Measurements from ENCODE around the gene BAZ2B. TPM values are rescaled to one million over a fixed set of nuclear protein-coding genes. Genes with fewer than 3 reads are reported as not detected.
A peak's percentile ranks its signal among the peaks of the same experiment; 100 is the strongest.

BAZ2B gene
- total and polyA plus RNA-seq, 2 of the 13 experiments (the other 11 are each of a cell fraction or from before 2014, with no cell fraction given) = 14.0 to 15.1 TPM

DNA sequence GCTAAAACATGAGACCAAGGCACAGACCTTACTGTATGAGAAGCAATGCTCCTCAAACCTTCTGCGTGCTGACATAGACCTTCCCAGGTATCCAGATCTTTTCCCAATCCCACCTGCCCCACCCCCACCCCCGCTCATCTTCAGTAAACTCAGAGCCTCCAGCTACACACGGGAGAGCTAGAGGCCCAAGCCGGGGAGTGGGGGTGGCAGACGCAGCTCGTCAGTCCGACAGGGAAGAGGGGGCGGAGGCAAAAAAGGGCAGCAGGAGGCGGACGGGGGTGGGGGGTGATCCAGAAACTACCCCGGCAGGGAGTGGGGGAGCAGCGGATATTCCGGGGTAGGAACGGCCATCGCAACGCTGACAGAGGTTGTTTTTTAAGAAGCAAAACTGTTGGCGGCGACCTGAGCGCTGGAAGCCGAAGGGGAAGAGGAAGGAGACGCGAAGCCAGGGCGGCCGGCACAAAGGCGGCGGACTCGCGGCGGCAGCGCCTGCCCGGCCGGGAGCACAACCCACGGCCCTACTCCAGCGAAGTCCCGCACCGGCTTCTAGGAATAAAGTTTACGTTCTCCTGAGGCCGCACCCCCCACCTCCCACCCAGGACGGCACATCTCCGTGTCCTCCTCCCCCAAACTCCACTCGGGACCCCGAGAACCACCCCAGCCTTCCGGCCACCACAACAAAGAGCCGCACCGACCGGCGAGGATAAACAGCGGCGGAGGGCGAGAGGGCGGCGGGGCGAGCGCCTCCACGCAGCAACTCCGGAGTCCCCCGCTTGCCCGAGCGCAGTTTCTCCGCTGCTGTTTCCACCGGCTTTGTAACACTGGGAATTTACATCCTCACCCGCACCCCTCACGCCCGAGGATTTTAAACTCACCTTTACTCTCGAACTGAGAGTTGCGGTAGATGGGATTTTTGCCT, 722 bp downstream of the BAZ2B start (continued):
- TF ChIP-seq CTCF (CRISPR knock-in tag; IDR thresholded peaks at IDR 0.05) (peak; percentile 25), NFYC (CRISPR knock-in tag; IDR thresholded peaks at IDR 0.05) (peak; percentile 26; the same call in 1 of the 2 replicates), SPEN (CRISPR knock-in tag; IDR thresholded peaks at IDR 0.05; ENCODE audit: low read depth) (0 out of 2 replicates have a peak, but pooled peaks have one; percentile 34), EP300 (IDR thresholded peaks at IDR 0.05; ENCODE audit: low read depth in 2 of 2, low read length in 2 of 2) (peak; percentile 39 to 59; a peak in 2 of 4 replicates), EP300 (CRISPR knock-in tag; IDR thresholded peaks at IDR 0.05; ENCODE audit: borderline replicate concordance) (no peak), RBM39 (IDR thresholded peaks at IDR 0.05; ENCODE audit: low read depth, low read length, poor library complexity, severe bottlenecking) (peak; percentile 79), SOX13 (IDR thresholded peaks at IDR 0.05) (0 out of 2 replicates have a peak, but pooled peaks have one; percentile 39), SOX13 (CRISPR knock-in tag; conservative IDR thresholded peaks at IDR 0.05 in 1 of 2, IDR thresholded peaks at IDR 0.05 in 1 of 2) (peak in 1 of 2 experiments; percentile 52; a peak in 2 of 4 replicates), BORCS8-MEF2B (CRISPR knock-in tag; IDR thresholded peaks at IDR 0.05) (peak; percentile 92), JUNB (CRISPR knock-in tag; IDR thresholded peaks at IDR 0.05; ENCODE audit: borderline replicate concordance) (no peak), ZNF460 (CRISPR knock-in tag; IDR thresholded peaks at IDR 0.05; ENCODE audit: borderline replicate concordance) (no peak; the same call in 1 of the 2 replicates), ELF3 (CRISPR knock-in tag; IDR thresholded peaks at IDR 0.05) (peak; percentile 69), MED8 (CRISPR knock-in tag; IDR thresholded peaks at IDR 0.05; ENCODE audit: insufficient replicate concordance) (peak; percentile 43), THYN1 (CRISPR knock-in tag; IDR thresholded peaks at IDR 0.05; ENCODE audit: borderline replicate concordance, low read depth) (peak; percentile 60; the same call in 1 of the 2 replicates), ZNF816 (CRISPR knock-in tag; IDR thresholded peaks at IDR 0.05; ENCODE audit: borderline replicate concordance) (no peak), ZNF780A (CRISPR knock-in tag; IDR thresholded peaks at IDR 0.05) (0 out of 2 replicates have a peak, but pooled peaks have one; percentile 65), MIXL1 (CRISPR knock-in tag; IDR thresholded peaks at IDR 0.05) (0 out of 2 replicates have a peak, but pooled peaks have one; percentile 24), TOPORS (CRISPR knock-in tag; IDR thresholded peaks at IDR 0.05) (peak; percentile 81; the same call in 1 of the 2 replicates), ZC3H4 (CRISPR knock-in tag; IDR thresholded peaks at IDR 0.05; ENCODE audit: borderline replicate concordance) (0 out of 2 replicates have a peak, but pooled peaks have one; percentile 60), SOX6 (IDR thresholded peaks at IDR 0.05) (no peak), SOX6 (CRISPR knock-in tag; IDR thresholded peaks at IDR 0.05) (peak; percentile 71), FOXA1 (IDR thresholded peaks at IDR 0.05) (no peak), FOXA1 (CRISPR knock-in tag; IDR thresholded peaks at IDR 0.05) (peak; percentile 31; the same call in 1 of the 2 replicates)
- TF ChIP-seq, protein P1, sequence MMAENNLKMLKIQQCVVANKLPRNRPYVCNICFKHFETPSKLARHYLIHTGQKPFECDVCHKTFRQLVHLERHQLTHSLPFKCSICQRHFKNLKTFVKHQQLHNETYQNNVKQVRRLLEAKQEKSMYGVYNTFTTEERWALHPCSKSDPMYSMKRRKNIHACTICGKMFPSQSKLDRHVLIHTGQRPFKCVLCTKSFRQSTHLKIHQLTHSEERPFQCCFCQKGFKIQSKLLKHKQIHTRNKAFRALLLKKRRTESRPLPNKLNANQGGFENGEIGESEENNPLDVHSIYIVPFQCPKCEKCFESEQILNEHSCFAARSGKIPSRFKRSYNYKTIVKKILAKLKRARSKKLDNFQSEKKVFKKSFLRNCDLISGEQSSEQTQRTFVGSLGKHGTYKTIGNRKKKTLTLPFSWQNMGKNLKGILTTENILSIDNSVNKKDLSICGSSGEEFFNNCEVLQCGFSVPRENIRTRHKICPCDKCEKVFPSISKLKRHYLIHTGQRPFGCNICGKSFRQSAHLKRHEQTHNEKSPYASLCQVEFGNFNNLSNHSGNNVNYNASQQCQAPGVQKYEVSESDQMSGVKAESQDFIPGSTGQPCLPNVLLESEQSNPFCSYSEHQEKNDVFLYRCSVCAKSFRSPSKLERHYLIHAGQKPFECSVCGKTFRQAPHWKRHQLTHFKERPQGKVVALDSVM (CRISPR knock-in tag; IDR thresholded peaks at IDR 0.05) = peak; percentile 55; the same call in 1 of the 2 replicates
- TF ChIP-seq, protein P2, sequence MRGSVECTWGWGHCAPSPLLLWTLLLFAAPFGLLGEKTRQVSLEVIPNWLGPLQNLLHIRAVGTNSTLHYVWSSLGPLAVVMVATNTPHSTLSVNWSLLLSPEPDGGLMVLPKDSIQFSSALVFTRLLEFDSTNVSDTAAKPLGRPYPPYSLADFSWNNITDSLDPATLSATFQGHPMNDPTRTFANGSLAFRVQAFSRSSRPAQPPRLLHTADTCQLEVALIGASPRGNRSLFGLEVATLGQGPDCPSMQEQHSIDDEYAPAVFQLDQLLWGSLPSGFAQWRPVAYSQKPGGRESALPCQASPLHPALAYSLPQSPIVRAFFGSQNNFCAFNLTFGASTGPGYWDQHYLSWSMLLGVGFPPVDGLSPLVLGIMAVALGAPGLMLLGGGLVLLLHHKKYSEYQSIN (CRISPR knock-in tag; IDR thresholded peaks at IDR 0.05; ENCODE audit: borderline replicate concordance) = no peak
